Measurements from ENCODE around the gene PRDM11. TPM values are rescaled to one million over a fixed set of nuclear protein-coding genes. Genes with fewer than 3 reads are reported as not detected.

Gene PRDM11
- total RNA-seq, 2 donors from 2014 or later = 0.57 to 1.5 TPM

GRCh38 chr11:45225961-45226871 lies 79.8 kb downstream of the PRDM11 start:
- Mint-ChIP-seq H3K36me3 (peaks cover 0 to 12% of the 10 kb centered on the region in 2 donors), H3K9me3 (no peaks in the 10 kb centered on the region), H3K27ac (no peak overlapping the region)
- no peak for ATAC-seq
- no peak for DNase-seq (ENCODE audit: low spot score in 2 of 2)

GRCh38 chr11:45226901-45227300 lies 80.5 kb downstream of the PRDM11 start:
- Mint-ChIP-seq H3K27ac (no peak overlapping the region), H3K9me3 (no peaks in the 10 kb centered on the region), H3K36me3 (peaks cover 0 to 12% of the 10 kb centered on the region in 2 donors)
- ATAC-seq (no peak), DNase-seq (ENCODE audit: low spot score in 2 of 2) (no peak)

- Mint-ChIP-seq H3K27ac (no peak overlapping the region), H3K9me3 (no peaks in the 10 kb centered on the region)
- ATAC-seq = no peak
Measured at GRCh38 chr11:45227836-45228235, 81.4 kb downstream of the PRDM11 start.

GRCh38 chr11:45229401-45230020 lies 83.1 kb downstream of the PRDM11 start:
- H3K36me3 Mint-ChIP-seq = peaks cover 0 to 12% of the 10 kb centered on the region in 2 donors
- DNase-seq (ENCODE audit: low spot score in 2 of 2) = no peak

More at GRCh38 chr11:45227836-45228235, 81.4 kb downstream of the PRDM11 start:
- H3K36me3 Mint-ChIP-seq = peaks cover 0 to 12% of the 10 kb centered on the region in 2 donors
- no peak for DNase-seq (ENCODE audit: low spot score in 2 of 2)

GRCh38 chr11:45232341-45233080 lies 86.1 kb downstream of the PRDM11 start:
- DNase-seq (ENCODE audit: low spot score in 2 of 2) (no peak), ATAC-seq (no peak)
- H3K27ac Mint-ChIP-seq = no peak overlapping the region
- H3K36me3 Mint-ChIP-seq = no peaks in the 10 kb centered on the region
- H3K9me3 Mint-ChIP-seq = no peaks in the 10 kb centered on the region

More at GRCh38 chr11:45229401-45230020, 83.1 kb downstream of the PRDM11 start:
- ATAC-seq = no peak
- Mint-ChIP-seq H3K27ac (no peak overlapping the region), H3K9me3 (no peaks in the 10 kb centered on the region)

- no peak overlapping the region for H3K27ac Mint-ChIP-seq
- no peaks in the 10 kb centered on the region for H3K36me3 Mint-ChIP-seq
- ATAC-seq (peak; percentile 70 to 73), DNase-seq (ENCODE audit: low spot score in 2 of 2) (peak in 1 of 2 donors; percentile 78)
- H3K9me3 Mint-ChIP-seq = no peaks in the 10 kb centered on the region
Measured at GRCh38 chr11:45233121-45233803, 86.8 kb downstream of the PRDM11 start.

GRCh38 chr11:45233804-45234170 lies 87.3 kb downstream of the PRDM11 start:
- DNase-seq (ENCODE audit: low spot score in 2 of 2) = no peak
- no peaks in the 10 kb centered on the region for H3K36me3 Mint-ChIP-seq
- no peaks in the 10 kb centered on the region for H3K9me3 Mint-ChIP-seq
- peak; percentile 26 for ATAC-seq
- H3K27ac Mint-ChIP-seq = no peak overlapping the region

- peaks cover 0 to 4% of the 10 kb centered on the region in 2 donors for H3K9me3 Mint-ChIP-seq
- H3K27ac Mint-ChIP-seq = peak overlapping the region in 1 of 2 donors; percentile 29
- ATAC-seq (no peak), DNase-seq (ENCODE audit: low spot score in 2 of 2) (no peak)
- no peaks in the 10 kb centered on the region for H3K36me3 Mint-ChIP-seq
Measured at GRCh38 chr11:45234306-45235006, 88.0 kb downstream of the PRDM11 start.

GRCh38 chr11:45237711-45238315 lies 91.4 kb downstream of the PRDM11 start:
- no peak for DNase-seq (ENCODE audit: low spot score in 2 of 2)
- H3K9me3 Mint-ChIP-seq = peaks cover 0 to 8% of the 10 kb centered on the region in 2 donors
- no peak for ATAC-seq
- H3K27ac Mint-ChIP-seq = no peak overlapping the region
- no peaks in the 10 kb centered on the region for H3K36me3 Mint-ChIP-seq

GRCh38 chr11:45238724-45239123 lies 92.3 kb downstream of the PRDM11 start:
- Mint-ChIP-seq H3K36me3 (no peaks in the 10 kb centered on the region), H3K27ac (no peak overlapping the region), H3K9me3 (peaks cover 0 to 8% of the 10 kb centered on the region in 2 donors)
- DNase-seq (ENCODE audit: low spot score in 2 of 2) = no peak
- no peak for ATAC-seq

- H3K9me3 Mint-ChIP-seq = peaks cover 0 to 8% of the 10 kb centered on the region in 2 donors
- H3K27ac Mint-ChIP-seq = no peak overlapping the region
Measured at GRCh38 chr11:45239733-45240132, 93.3 kb downstream of the PRDM11 start.

GRCh38 chr11:45243967-45244366 lies 97.5 kb downstream of the PRDM11 start:
- Mint-ChIP-seq H3K9me3 (peaks cover 0 to 7% of the 10 kb centered on the region in 2 donors), H3K27ac (no peak overlapping the region), H3K36me3 (no peaks in the 10 kb centered on the region)
- DNase-seq (ENCODE audit: low spot score in 2 of 2) (no peak), ATAC-seq (no peak)

More at GRCh38 chr11:45239733-45240132, 93.3 kb downstream of the PRDM11 start:
- no peaks in the 10 kb centered on the region for H3K36me3 Mint-ChIP-seq
- DNase-seq (ENCODE audit: low spot score in 2 of 2) = no peak
- ATAC-seq = no peak

GRCh38 chr11:45245218-45246045 lies 99.0 kb downstream of the PRDM11 start:
- H3K27ac Mint-ChIP-seq = no peak overlapping the region
- no peaks in the 10 kb centered on the region for H3K36me3 Mint-ChIP-seq
- H3K9me3 Mint-ChIP-seq = no peaks in the 10 kb centered on the region
- no peak for ATAC-seq
- no peak for DNase-seq (ENCODE audit: low spot score in 2 of 2)

GRCh38 chr11:45246241-45246640 lies 99.8 kb downstream of the PRDM11 start:
- H3K9me3 Mint-ChIP-seq = no peaks in the 10 kb centered on the region
- no peak for ATAC-seq

GRCh38 chr11:45247433-45247832 lies 101.0 kb downstream of the PRDM11 start:
- no peak for ATAC-seq
- Mint-ChIP-seq H3K36me3 (no peaks in the 10 kb centered on the region), H3K9me3 (no peaks in the 10 kb centered on the region), H3K27ac (no peak overlapping the region)
- no peak for DNase-seq (ENCODE audit: low spot score in 2 of 2)

More at GRCh38 chr11:45246241-45246640, 99.8 kb downstream of the PRDM11 start:
- no peak for DNase-seq (ENCODE audit: low spot score in 2 of 2)
- Mint-ChIP-seq H3K27ac (no peak overlapping the region), H3K36me3 (no peaks in the 10 kb centered on the region)
